ENCODE measurements around the gene BNIP3.
A peak's percentile ranks its signal among the peaks of the same experiment; 100 is the strongest.

BNIP3 gene

GRCh38 chr10:131944976-131945695 is 36.6 kb downstream of the BNIP3 start:
- no peak for DNase-seq
- TF ChIP-seq GATA1 (IDR thresholded peaks at IDR 0.05; ENCODE audit: low read depth, low read length) (no peak), POLR2A (IDR thresholded peaks at IDR 0.05; ENCODE audit: low read length) (no peak)

GRCh38 chr10:131944412-131944811 is 37.3 kb downstream of the BNIP3 start:
- DNase-seq, result no peak
- TF ChIP-seq POLR2A (IDR thresholded peaks at IDR 0.05; ENCODE audit: low read length) (no peak), GATA1 (IDR thresholded peaks at IDR 0.05; ENCODE audit: low read depth, low read length) (no peak)

GRCh38 chr10:131943021-131943814 is 38.5 kb downstream of the BNIP3 start:
- DNase-seq, result peak; percentile 56 to 60
- TF ChIP-seq POLR2A (IDR thresholded peaks at IDR 0.05; ENCODE audit: low read length), result no peak
- TF ChIP-seq GATA1 (IDR thresholded peaks at IDR 0.05; ENCODE audit: low read depth, low read length), result no peak

- TF ChIP-seq POLR2A (IDR thresholded peaks at IDR 0.05; ENCODE audit: low read length), result no peak
- no peak for TF ChIP-seq GATA1 (IDR thresholded peaks at IDR 0.05; ENCODE audit: low read depth, low read length)
- no peak for DNase-seq
Observed at GRCh38 chr10:131942455-131942854, 39.3 kb downstream of the BNIP3 start.

- no peak for TF ChIP-seq POLR2A (IDR thresholded peaks at IDR 0.05; ENCODE audit: low read length)
- no peak for TF ChIP-seq GATA1 (IDR thresholded peaks at IDR 0.05; ENCODE audit: low read depth, low read length)
- DNase-seq, result no peak
Observed at GRCh38 chr10:131938681-131939080, 43.0 kb downstream of the BNIP3 start.

- DNase-seq, result no peak
- TF ChIP-seq GATA1 (IDR thresholded peaks at IDR 0.05; ENCODE audit: low read depth, low read length), result no peak
- no peak for TF ChIP-seq POLR2A (IDR thresholded peaks at IDR 0.05; ENCODE audit: low read length)
Observed at GRCh38 chr10:131937836-131938235, 43.9 kb downstream of the BNIP3 start.

- TF ChIP-seq POLR2A (IDR thresholded peaks at IDR 0.05; ENCODE audit: low read length) (no peak), GATA1 (IDR thresholded peaks at IDR 0.05; ENCODE audit: low read depth, low read length) (no peak)
- no peak for DNase-seq
Observed at GRCh38 chr10:131936736-131937135, 45.0 kb downstream of the BNIP3 start.

- TF ChIP-seq GATA1 (IDR thresholded peaks at IDR 0.05; ENCODE audit: low read depth, low read length), result no peak
- TF ChIP-seq POLR2A (IDR thresholded peaks at IDR 0.05; ENCODE audit: low read length), result no peak
- DNase-seq, result no peak
Observed at GRCh38 chr10:131936294-131936693, 45.4 kb downstream of the BNIP3 start.

GRCh38 chr10:131935260-131935659 is 46.5 kb downstream of the BNIP3 start:
- no peak for TF ChIP-seq GATA1 (IDR thresholded peaks at IDR 0.05; ENCODE audit: low read depth, low read length)
- no peak for TF ChIP-seq POLR2A (IDR thresholded peaks at IDR 0.05; ENCODE audit: low read length)
- no peak for DNase-seq

- no peak for DNase-seq
- TF ChIP-seq POLR2A (IDR thresholded peaks at IDR 0.05; ENCODE audit: low read length) (no peak), GATA1 (IDR thresholded peaks at IDR 0.05; ENCODE audit: low read depth, low read length) (no peak)
Observed at GRCh38 chr10:131934769-131935168, 47.0 kb downstream of the BNIP3 start.

- DNase-seq, result no peak
- no peak for TF ChIP-seq GATA1 (IDR thresholded peaks at IDR 0.05; ENCODE audit: low read depth, low read length)
- TF ChIP-seq POLR2A (IDR thresholded peaks at IDR 0.05; ENCODE audit: low read length), result no peak
Observed at GRCh38 chr10:131933696-131934086, 48.0 kb downstream of the BNIP3 start.

GRCh38 chr10:131933016-131933695 is 48.6 kb downstream of the BNIP3 start:
- DNase-seq, result no peak
- TF ChIP-seq POLR2A (IDR thresholded peaks at IDR 0.05; ENCODE audit: low read length) (no peak), GATA1 (IDR thresholded peaks at IDR 0.05; ENCODE audit: low read depth, low read length) (no peak)

- TF ChIP-seq POLR2A (IDR thresholded peaks at IDR 0.05; ENCODE audit: low read length) (no peak), GATA1 (IDR thresholded peaks at IDR 0.05; ENCODE audit: low read depth, low read length) (no peak)
- DNase-seq, result no peak
Observed at GRCh38 chr10:131931981-131932380, 49.7 kb downstream of the BNIP3 start.
